GM19463 (cell line): ENCODE measurements around the gene MEOX2.

Source experiments
- ATAC-seq: cut with Tn5 transposase; IDR thresholded peaks from one replicate; pipeline ENCODE4 v1.9.1; 2021; ENCODE audit warnings: mild to moderate bottlenecking, moderate library complexity; ENCODE audit not compliant: unreplicated experiment

MEOX2 gene

GRCh38 chr7:15681631-15682030 lies 4.9 kb downstream of the MEOX2 start:
- no peak for ATAC-seq

GRCh38 chr7:15681186-15681585 lies 5.3 kb downstream of the MEOX2 start:
- ATAC-seq: no peak

- no peak for ATAC-seq
Measured at GRCh38 chr7:15680446-15680845, 6.0 kb downstream of the MEOX2 start.

GRCh38 chr7:15679306-15679705 lies 7.2 kb downstream of the MEOX2 start:
- no peak for ATAC-seq

GRCh38 chr7:15678653-15679052 lies 7.8 kb downstream of the MEOX2 start:
- ATAC-seq: no peak

- ATAC-seq: no peak
Measured at GRCh38 chr7:15675379-15675778, 11.1 kb downstream of the MEOX2 start.

- ATAC-seq: no peak
Measured at GRCh38 chr7:15674586-15674985, 11.9 kb downstream of the MEOX2 start.

- ATAC-seq: no peak
Measured at GRCh38 chr7:15669443-15670090, 16.9 kb downstream of the MEOX2 start.

- no peak for ATAC-seq
Measured at GRCh38 chr7:15667991-15668390, 18.5 kb downstream of the MEOX2 start.

- no peak for ATAC-seq
Measured at GRCh38 chr7:15662451-15662850, 24.0 kb downstream of the MEOX2 start.

- ATAC-seq: no peak
Measured at GRCh38 chr7:15658247-15658646, 28.2 kb downstream of the MEOX2 start.

GRCh38 chr7:15652776-15653290 lies 33.6 kb downstream of the MEOX2 start:
- no peak for ATAC-seq

GRCh38 chr7:15651693-15652092 lies 34.8 kb downstream of the MEOX2 start:
- no peak for ATAC-seq

GRCh38 chr7:15650787-15651186 lies 35.7 kb downstream of the MEOX2 start:
- ATAC-seq: no peak

GRCh38 chr7:15648461-15648961 lies 38.0 kb downstream of the MEOX2 start:
- ATAC-seq: no peak

- ATAC-seq: no peak
Measured at GRCh38 chr7:15647309-15647708, 39.2 kb downstream of the MEOX2 start.

- ATAC-seq: no peak
Measured at GRCh38 chr7:15643000-15643705, 43.3 kb downstream of the MEOX2 start.

- no peak for ATAC-seq
Measured at GRCh38 chr7:15628876-15629275, 57.6 kb downstream of the MEOX2 start.

GRCh38 chr7:15626041-15626440 lies 60.4 kb downstream of the MEOX2 start:
- no peak for ATAC-seq

- ATAC-seq: no peak
Measured at GRCh38 chr7:15625466-15625865, 61.0 kb downstream of the MEOX2 start.

- ATAC-seq: no peak
Measured at GRCh38 chr7:15621468-15621867, 65.0 kb downstream of the MEOX2 start.

- ATAC-seq: no peak
Measured at GRCh38 chr7:15620491-15621185, 65.8 kb downstream of the MEOX2 start.
